HepG2 (cell line): ENCODE measurements around the gene ZIK1. TPM values are rescaled to one million over a fixed set of nuclear protein-coding genes. Genes with fewer than 3 reads are reported as not detected.

ENCODE experiments used
- ATAC-seq: fragments of 200-7000 bp; cut with Tn5 transposase; 3 replicates; pipeline ENCODE4 v1.9.1; 2020; ENCODE audit warnings: mild to moderate bottlenecking, moderate library complexity
- BruUV-seq: library from RNA; stranded (reverse); fragments of 400-500 nt; replicated peaks from 2 replicates; lab custom pipeline; 2021; lab: Mats Ljungman, UMichigan
- CTCF ChIA-PET: fragments of 300-600 bp; formaldehyde crosslinking; extraction: SDS; loops from one replicate; lab custom pipeline; 2021; ENCODE audit warnings: low total read pairs, inconsistent platforms, low intra/inter-chr PET ratio; lab: Yijun Ruan, JAX
- POLR2A ChIA-PET: fragments of 350-600 bp; sonication (Branson Sonifier 250); formaldehyde crosslinking; loops from one replicate; lab custom pipeline; 2020; ENCODE audit warnings: antibody characterized with exemption, inconsistent platforms; lab: Yijun Ruan, JAX
- DNase-seq: peaks from one replicate; pipeline ENCODE4 v3.0.0-alpha.2; 2015; ENCODE audit warnings: low spot score
- FAIRE-seq: peaks from 3 replicates; lab custom pipeline; 2011; peaks lifted over from hg19 to GRCh38; lab: Jason Lieb, UNC
- H2AFZ ChIP-seq: one replicate; pipeline ENCODE4 v1.6.1; 2011; ENCODE audit warnings: low read length, inconsistent platforms
- H3K27ac ChIP-seq: fragments of 300-600 bp; 3 replicates; pipeline ENCODE4 v1.8.0; 2011; ENCODE audit warnings: mixed run types, mild to moderate bottlenecking, mixed read lengths, low read length, inconsistent platforms; ENCODE audit not compliant: insufficient read depth; ENCODE audit errors: extremely low read length
- H3K27me3 ChIP-seq, 2 experiments: fragments of 200-600 bp in 1 of 2; 2 replicates in 1 of 2; 3 replicates in 1 of 2; pipeline versions ENCODE4 v1.6.0 to v1.8.0; 2011; ENCODE audit warnings: low read length in 2 of 2, mild to moderate bottlenecking in 2 of 2, moderate library complexity in 2 of 2, inconsistent platforms in 1 of 2; ENCODE audit not compliant: insufficient read depth in 2 of 2, control insufficient read depth in 1 of 2
- H3K36me3 ChIP-seq, 2 experiments: fragments of 200-600 bp in 1 of 2; replicated peaks in 1 of 2; 2 replicates in 1 of 2; 3 replicates in 1 of 2; pipeline versions ENCODE4 v1.5.1 to v1.8.0; 2011; ENCODE audit warnings: low read length in 2 of 2, inconsistent platforms in 1 of 2; ENCODE audit not compliant: insufficient read depth in 2 of 2, control insufficient read depth in 1 of 2
- H3K4me1 ChIP-seq: 2 replicates; pipeline ENCODE4 v1.5.1; 2012; ENCODE audit warnings: low read length, inconsistent platforms; ENCODE audit not compliant: insufficient read depth
- H3K4me2 ChIP-seq: 2 replicates; pipeline ENCODE4 v1.6.0; 2011; ENCODE audit warnings: low read depth, low read length, inconsistent platforms
- H3K4me3 ChIP-seq, 3 experiments: fragments of 200-600 bp in 1 of 3; sonication (generic), shearing (Covaris generic) in 1 of 3; replicated peaks in 1 of 3; 2 replicates each; pipeline ENCODE4 v1.5.1; 2011 to 2016; ENCODE audit warnings: low read length in 3 of 3, inconsistent platforms in 2 of 3, low read depth in 2 of 3, mild to moderate bottlenecking in 2 of 3, control low read depth in 1 of 3, mixed read lengths in 1 of 3; ENCODE audit not compliant: insufficient read depth in 1 of 3
- H3K79me2 ChIP-seq: one replicate; pipeline ENCODE4 v1.6.1; 2011; ENCODE audit warnings: low read length, inconsistent platforms; ENCODE audit not compliant: insufficient read depth
- H3K9ac ChIP-seq: 2 replicates; pipeline ENCODE4 v1.6.0; 2011; ENCODE audit warnings: mild to moderate bottlenecking, low read depth, low read length, inconsistent platforms; ENCODE audit not compliant: insufficient read depth
- H3K9me3 ChIP-seq: 2 replicates; pipeline ENCODE4 v1.5.1; 2012; ENCODE audit warnings: mild to moderate bottlenecking, low read length
- H4K20me1 ChIP-seq: 2 replicates; pipeline ENCODE4 v1.6.0; 2011; ENCODE audit warnings: inconsistent platforms, mild to moderate bottlenecking, low read length, moderate library complexity; ENCODE audit not compliant: insufficient read depth
- HNF1A ChIP-seq, 2 experiments: sonication (generic) in 1 of 2; formaldehyde crosslinking in 1 of 2; IDR thresholded peaks; 2 replicates each; pipeline versions ENCODE4 v1.4.0 to v1.6.1; 2016 to 2020; ENCODE audit warnings: borderline replicate concordance in 1 of 2, low read depth in 1 of 2, mild to moderate bottlenecking in 1 of 2, missing genetic modification reagents in 1 of 2
- HOXA7 ChIP-seq: sonication (generic); formaldehyde crosslinking; IDR thresholded peaks from 2 replicates; pipeline ENCODE4 v1.8.1; 2022; ENCODE audit warnings: mild to moderate bottlenecking, missing genetic modification reagents, moderate library complexity
- KDM3A ChIP-seq: IDR thresholded peaks from 2 replicates; pipeline ENCODE4 v1.6.1; 2018; ENCODE audit warnings: low read depth, missing compliant biosample characterization
- RBM22 ChIP-seq: fragments of 200-400 bp; formaldehyde crosslinking; optimal IDR thresholded peaks from 2 replicates; pipeline ENCODE3; 2017; ENCODE audit warnings: mild to moderate bottlenecking, low read length, moderate library complexity
- ZNF264 ChIP-seq: sonication (generic); formaldehyde crosslinking; IDR thresholded peaks from 2 replicates; pipeline ENCODE4 v1.4.0; 2020; ENCODE audit warnings: missing genetic modification reagents
- ZNF678 ChIP-seq: sonication (generic); formaldehyde crosslinking; IDR thresholded peaks from 2 replicates; pipeline ENCODE4 v1.4.0; 2020; ENCODE audit warnings: mild to moderate bottlenecking, missing genetic modification reagents
- ZNF776 ChIP-seq: sonication (generic); formaldehyde crosslinking; IDR thresholded peaks from 2 replicates; pipeline ENCODE4 v1.4.0; 2020; ENCODE audit warnings: mild to moderate bottlenecking, missing genetic modification reagents
- WGBS: methylation state at CpG from one replicate; pipeline ENCODE4 v1.1.6; 2017; ENCODE audit warnings: low lambda C conversion rate; 5-methylcytosine and 5-hydroxymethylcytosine counted together
- in situ Hi-C: cut with HindIII; loops from 2 replicates; pipeline ENCODE4 v1.10.0; 2017; ENCODE audit warnings: low pct_unique_long_range_greater_than_20kb; ENCODE audit not compliant: extremely low pct_ligation_motif_present
- intact Hi-C: fragments of 100-400 bp; cut with micrococcal nuclease; formaldehyde crosslinking; loops from one replicate; pipeline ENCODE4 v1.10.0; 2022; ENCODE audit not compliant: unreplicated experiment
- polyA plus RNA-seq, 8 experiments: library from polyadenylated mRNA; depleted of rRNA in 3 of 8; stranded (reverse) in 7 of 8; unstranded in 1 of 8; fragments of >200 nt; fragmentation: Illumina TruSeq in 4 of 8; extraction: Trizol in 4 of 8; gene quantifications; 2 replicates each; pipeline versions ENCODE4 v1.2.1 to v1.2.3, GENCODE V29; 2011 to 2016; ENCODE audit warnings: low read depth in 4 of 8, missing spikeins in 1 of 8, mixed read lengths in 1 of 8; ENCODE audit not compliant: insufficient read depth in 1 of 8
- total RNA-seq, 5 experiments: library from RNA; depleted of rRNA; stranded (reverse); fragments of >200 nt; fragmentation: Illumina TruSeq; extraction: Trizol; gene quantifications; 2 replicates each; pipeline ENCODE4 v1.2.3, GENCODE V29; 2016; ENCODE audit warnings: low read depth in 1 of 5
- TF ChIP-seq, protein P1 (sequence below): sonication (generic); formaldehyde crosslinking; IDR thresholded peaks from 2 replicates; pipeline ENCODE4 v1.4.0; 2020; ENCODE audit warnings: missing genetic modification reagents, mild to moderate bottlenecking, borderline replicate concordance
- TF ChIP-seq, protein P2 (sequence below): sonication (generic); formaldehyde crosslinking; IDR thresholded peaks from 2 replicates; pipeline ENCODE4 v1.4.0; 2020; ENCODE audit warnings: missing genetic modification reagents, borderline replicate concordance

ZIK1 gene
- total and polyA plus RNA-seq, 2 of the 13 experiments (the other 11 are each of a cell fraction or from before 2014, with no cell fraction given), result 2.1 to 7.2 TPM

GRCh38 chr19:57587529-57587928 lies 3.6 kb downstream of the ZIK1 start:
- TF ChIP-seq, protein P1, sequence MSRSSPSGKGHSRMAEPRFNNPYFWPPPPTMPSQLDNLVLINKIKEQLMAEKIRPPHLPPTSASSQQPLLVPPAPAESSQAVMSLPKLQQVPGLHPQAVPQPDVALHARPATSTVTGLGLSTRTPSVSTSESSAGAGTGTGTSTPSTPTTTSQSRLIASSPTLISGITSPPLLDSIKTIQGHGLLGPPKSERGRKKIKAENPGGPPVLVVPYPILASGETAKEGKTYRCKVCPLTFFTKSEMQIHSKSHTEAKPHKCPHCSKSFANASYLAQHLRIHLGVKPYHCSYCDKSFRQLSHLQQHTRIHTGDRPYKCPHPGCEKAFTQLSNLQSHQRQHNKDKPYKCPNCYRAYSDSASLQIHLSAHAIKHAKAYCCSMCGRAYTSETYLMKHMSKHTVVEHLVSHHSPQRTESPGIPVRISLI (CRISPR knock-in tag), result no peak
- TF ChIP-seq, protein P2, sequence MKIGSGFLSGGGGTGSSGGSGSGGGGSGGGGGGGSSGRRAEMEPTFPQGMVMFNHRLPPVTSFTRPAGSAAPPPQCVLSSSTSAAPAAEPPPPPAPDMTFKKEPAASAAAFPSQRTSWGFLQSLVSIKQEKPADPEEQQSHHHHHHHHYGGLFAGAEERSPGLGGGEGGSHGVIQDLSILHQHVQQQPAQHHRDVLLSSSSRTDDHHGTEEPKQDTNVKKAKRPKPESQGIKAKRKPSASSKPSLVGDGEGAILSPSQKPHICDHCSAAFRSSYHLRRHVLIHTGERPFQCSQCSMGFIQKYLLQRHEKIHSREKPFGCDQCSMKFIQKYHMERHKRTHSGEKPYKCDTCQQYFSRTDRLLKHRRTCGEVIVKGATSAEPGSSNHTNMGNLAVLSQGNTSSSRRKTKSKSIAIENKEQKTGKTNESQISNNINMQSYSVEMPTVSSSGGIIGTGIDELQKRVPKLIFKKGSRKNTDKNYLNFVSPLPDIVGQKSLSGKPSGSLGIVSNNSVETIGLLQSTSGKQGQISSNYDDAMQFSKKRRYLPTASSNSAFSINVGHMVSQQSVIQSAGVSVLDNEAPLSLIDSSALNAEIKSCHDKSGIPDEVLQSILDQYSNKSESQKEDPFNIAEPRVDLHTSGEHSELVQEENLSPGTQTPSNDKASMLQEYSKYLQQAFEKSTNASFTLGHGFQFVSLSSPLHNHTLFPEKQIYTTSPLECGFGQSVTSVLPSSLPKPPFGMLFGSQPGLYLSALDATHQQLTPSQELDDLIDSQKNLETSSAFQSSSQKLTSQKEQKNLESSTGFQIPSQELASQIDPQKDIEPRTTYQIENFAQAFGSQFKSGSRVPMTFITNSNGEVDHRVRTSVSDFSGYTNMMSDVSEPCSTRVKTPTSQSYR (CRISPR knock-in tag), result no peak
- TF ChIP-seq ZNF776 (CRISPR knock-in tag) (no peak), KDM3A (CRISPR knock-in tag) (no peak), ZNF678 (CRISPR knock-in tag) (no peak), HOXA7 (no peak), RBM22 (no peak), ZNF264 (no peak), HNF1A (IDR thresholded peaks at IDR 0.05; ENCODE audit: low read depth) (no peak), HNF1A (CRISPR knock-in tag; IDR thresholded peaks at IDR 0.05; ENCODE audit: borderline replicate concordance) (no peak)
- 36% methylated on average over 1 of the region's 1 CpG for WGBS
- H2AFZ ChIP-seq, result no peak overlapping the region
- no peaks in the 10 kb centered on the region for H3K9me3 ChIP-seq
- no peak overlapping the region for H3K27ac ChIP-seq
- no peak overlapping the region for H3K4me3 ChIP-seq
- H4K20me1 ChIP-seq, result no peaks in the 10 kb centered on the region
- FAIRE-seq (no peak), DNase-seq (no peak), ATAC-seq (no peak)
- H3K79me2 ChIP-seq, result no peaks in the 10 kb centered on the region
- in situ Hi-C loops, result no loop called here
- no TSS peak for BruUV-seq
- H3K4me1 ChIP-seq, result peaks cover 8% of the 10 kb centered on the region; the same call in 1 of the 2 replicates
- no peak overlapping the region for H3K9ac ChIP-seq
- no peaks in the 10 kb centered on the region for H3K27me3 ChIP-seq
- H3K36me3 ChIP-seq, result peaks cover 1 to 23% of the 10 kb centered on the region in 2 experiments; a peak in 2 of 5 replicates
- CTCF ChIA-PET, result no interaction called here
- H3K4me2 ChIP-seq, result no peak overlapping the region
- intact Hi-C loops, result no loop called here
- POLR2A ChIA-PET, result no interaction called here
